RCC 7860 (cell line): Measurements from ENCODE around the gene AGO4.

Source experiments
- DNase-seq: peaks from one replicate; pipeline ENCODE4 v3.0.0-alpha.2; 2015; ENCODE audit warnings: low spot score
- FAIRE-seq: peaks from 2 replicates; lab custom pipeline; 2012; peaks lifted over from hg19 to GRCh38; lab: Jason Lieb, UNC

The AGO4 gene

GRCh38 chr1:35893051-35893879 lies 85.4 kb downstream of the AGO4 start:
- DNase-seq, result no peak
- no peak for FAIRE-seq

DNA sequence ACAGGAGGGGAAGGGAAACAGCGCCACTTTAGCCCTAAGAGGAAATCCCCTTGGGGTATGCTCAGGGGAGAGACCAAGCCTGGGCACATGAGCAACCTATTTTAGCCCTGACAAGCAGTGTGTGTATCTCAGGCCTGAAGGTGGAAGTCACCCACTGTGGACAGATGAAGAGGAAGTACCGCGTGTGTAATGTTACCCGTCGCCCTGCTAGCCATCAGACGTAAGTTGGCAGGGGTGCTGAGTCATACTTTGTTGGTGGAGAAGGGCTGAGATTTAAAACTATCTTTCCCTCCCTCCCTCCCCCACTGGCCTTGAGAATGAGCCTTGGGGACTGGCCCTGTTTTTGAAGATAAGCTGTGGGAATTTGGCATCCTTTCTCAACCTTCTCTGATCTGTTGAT lies 86.4 kb downstream of the AGO4 start:
- no peak for FAIRE-seq

GRCh38 chr1:35894656-35895055 lies 86.8 kb downstream of the AGO4 start:
- DNase-seq (no peak), FAIRE-seq (no peak)

More for the DNA sequence above, 86.4 kb downstream of the AGO4 start:
- DNase-seq, result no peak

DNA sequence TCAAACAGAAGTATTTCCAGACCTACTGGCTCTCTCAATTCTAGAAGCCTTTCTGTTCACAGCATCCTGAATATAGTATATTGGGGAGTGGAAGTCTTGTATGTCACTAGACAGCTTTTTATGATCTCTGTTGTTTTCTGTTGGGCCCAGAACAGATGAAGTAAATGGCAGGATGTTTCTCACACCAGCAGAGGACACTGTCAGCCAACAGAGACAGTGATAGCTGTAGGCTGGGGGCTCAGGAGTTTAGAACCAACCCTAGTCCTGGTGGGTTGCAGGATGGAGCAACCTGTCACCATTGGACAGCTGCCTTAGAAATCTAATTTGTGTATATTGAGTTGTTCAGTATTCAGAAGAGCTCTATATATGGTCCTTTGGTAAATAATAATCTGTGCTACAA lies 92.1 kb downstream of the AGO4 start:
- DNase-seq (no peak), FAIRE-seq (no peak)

DNA sequence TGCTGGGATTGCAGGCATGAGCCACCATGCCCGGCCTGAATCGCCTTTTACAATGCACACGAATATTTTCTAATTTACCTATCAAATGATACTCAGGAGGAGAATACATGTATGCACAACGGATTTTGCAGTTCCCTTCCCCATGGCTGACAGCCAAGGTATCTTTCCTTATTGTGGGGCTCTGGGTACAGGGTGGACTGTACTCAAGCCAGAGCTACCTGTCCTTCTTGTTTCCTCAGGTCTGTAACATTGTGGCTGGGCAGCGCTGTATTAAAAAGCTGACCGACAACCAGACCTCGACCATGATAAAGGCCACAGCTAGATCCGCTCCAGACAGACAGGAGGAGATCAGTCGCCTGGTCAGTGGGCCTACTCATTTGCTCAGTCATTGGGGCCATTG lies 93.4 kb downstream of the AGO4 start:
- no peak for FAIRE-seq
- no peak for DNase-seq

- FAIRE-seq (no peak), DNase-seq (no peak)
Measured at GRCh38 chr1:35902671-35903070, 94.9 kb downstream of the AGO4 start.
